CD14-positive monocyte (primary cell): ENCODE data around the gene PTPN14. TPM values are rescaled to one million over a fixed set of nuclear protein-coding genes. Genes with fewer than 3 reads are reported as not detected.
A peak's percentile ranks its signal among the peaks of the same experiment; 100 is the strongest.

Experiments used
- DNase-seq, 3 donors: peaks; one replicate each; pipeline ENCODE4 v3.0.0-alpha.2; 2011 to 2022
- H2AFZ ChIP-seq: 2 replicates; pipeline ENCODE4 v1.6.0; 2012; ENCODE audit warnings: mild to moderate bottlenecking, low read depth, low read length, inconsistent platforms; ENCODE audit not compliant: insufficient read depth, poor library complexity, severe bottlenecking
- H3K27ac ChIP-seq, 2 donors: 1 replicate in 1 of 2; 2 replicates in 1 of 2; pipeline ENCODE4 v1.5.1; 2012 to 2013; ENCODE audit warnings: low read length in 2 of 2, control low read depth in 1 of 2, inconsistent platforms in 1 of 2, low read depth in 1 of 2, mild to moderate bottlenecking in 1 of 2
- H3K27me3 ChIP-seq, 2 donors: one replicate each; pipeline versions ENCODE4 v1.6.0 to v1.6.1; 2011 to 2013; ENCODE audit warnings: low read length in 2 of 2; ENCODE audit not compliant: control insufficient read depth in 2 of 2, insufficient read depth in 2 of 2
- H3K36me3 ChIP-seq, 2 donors: replicated peaks in 1 of 2; 1 replicate in 1 of 2; 2 replicates in 1 of 2; pipeline versions ENCODE4 v1.5.1 to v1.6.1; 2012 to 2013; ENCODE audit warnings: low read length in 2 of 2, control low read depth in 1 of 2, inconsistent platforms in 1 of 2, mild to moderate bottlenecking in 1 of 2; ENCODE audit not compliant: insufficient read depth in 2 of 2, control insufficient read depth in 1 of 2
- H3K4me1 ChIP-seq, 2 donors: 1 replicate in 1 of 2; 2 replicates in 1 of 2; pipeline versions ENCODE4 v1.5.1 to v1.6.1; 2012 to 2013; ENCODE audit warnings: low read length in 2 of 2, control low read depth in 1 of 2, inconsistent platforms in 1 of 2, mild to moderate bottlenecking in 1 of 2, moderate library complexity in 1 of 2; ENCODE audit not compliant: insufficient read depth in 2 of 2, control insufficient read depth in 1 of 2
- H3K4me2 ChIP-seq: replicated peaks from 2 replicates; pipeline ENCODE3; 2012; ENCODE audit warnings: low read length, moderate library complexity, mild to moderate bottlenecking; ENCODE audit not compliant: poor library complexity, severe bottlenecking; ENCODE audit errors: extremely low read depth
- H3K4me3 ChIP-seq, 3 experiments: fragments of 200-600 bp in 1 of 3; sonication (generic) in 1 of 3; replicated peaks in 1 of 3; 1 replicate in 2 of 3; 2 replicates in 1 of 3; pipeline ENCODE4 v1.5.1; 2011 to 2013; ENCODE audit warnings: low read length in 3 of 3, mild to moderate bottlenecking in 3 of 3, control low read depth in 2 of 3, low read depth in 2 of 3, inconsistent platforms in 1 of 3, moderate library complexity in 1 of 3
- H3K79me2 ChIP-seq: 2 replicates; pipeline ENCODE4 v1.6.0; 2012; ENCODE audit warnings: mild to moderate bottlenecking, control low read depth, inconsistent platforms, low read length, moderate library complexity; ENCODE audit not compliant: insufficient read depth
- H3K9ac ChIP-seq: 2 replicates; pipeline ENCODE4 v1.6.0; 2017; ENCODE audit warnings: low read length, mild to moderate bottlenecking; ENCODE audit not compliant: insufficient read depth, poor library complexity, severe bottlenecking
- H3K9me3 ChIP-seq, 2 donors: replicated peaks in 1 of 2; 1 replicate in 1 of 2; 2 replicates in 1 of 2; pipeline versions ENCODE4 v1.5.1 to v1.6.1; 2012 to 2013; ENCODE audit warnings: low read length in 2 of 2, control low read depth in 1 of 2; ENCODE audit not compliant: control insufficient read depth in 1 of 2, insufficient read depth in 1 of 2
- H4K20me1 ChIP-seq: 2 replicates; pipeline ENCODE4 v1.6.0; 2012; ENCODE audit warnings: mild to moderate bottlenecking, low read length, control low read depth, moderate library complexity; ENCODE audit not compliant: insufficient read depth
- H3K27ac Mint-ChIP-seq, 7 donors: one replicate each; pipeline ENCODE4 v1.8.0; 2020; ENCODE audit warnings: mild to moderate bottlenecking in 7 of 7, mixed read lengths in 7 of 7, moderate library complexity in 6 of 7, inconsistent platforms in 2 of 7
- H3K27me3 Mint-ChIP-seq, 3 donors: one replicate each; pipeline ENCODE4 v1.8.0; 2021 to 2022; ENCODE audit warnings: low read depth in 3 of 3, mild to moderate bottlenecking in 3 of 3, mixed read lengths in 3 of 3, moderate library complexity in 3 of 3, inconsistent platforms in 1 of 3
- H3K36me3 Mint-ChIP-seq, 2 donors: one replicate each; pipeline ENCODE4 v1.8.0; 2020; ENCODE audit warnings: mixed read lengths in 2 of 2, inconsistent platforms in 1 of 2, mild to moderate bottlenecking in 1 of 2
- H3K4me1 Mint-ChIP-seq: one replicate; pipeline ENCODE4 v1.8.0; 2020; ENCODE audit warnings: mild to moderate bottlenecking, mixed read lengths
- H3K4me3 Mint-ChIP-seq, 2 donors: one replicate each; pipeline ENCODE4 v1.8.0; 2020; ENCODE audit warnings: mild to moderate bottlenecking in 2 of 2, mixed read lengths in 2 of 2, moderate library complexity in 1 of 2
- H3K9me3 Mint-ChIP-seq, 7 donors: one replicate each; pipeline ENCODE4 v1.8.0; 2020 to 2022; ENCODE audit warnings: mixed read lengths in 7 of 7, mild to moderate bottlenecking in 6 of 7, moderate library complexity in 6 of 7, inconsistent platforms in 2 of 7
- CTCF ChIP-seq: fragments of 200-600 bp; IDR thresholded peaks from one replicate; pipeline ENCODE4 v1.8.0; 2022; ENCODE audit warnings: antibody characterized with exemption, mild to moderate bottlenecking
- WGBS: methylation state at CpG from one replicate; pipeline ENCODE4 v1.1.5; 2013; ENCODE audit warnings: missing lambda C conversion rate; ENCODE audit not compliant: insufficient coverage; 5-methylcytosine and 5-hydroxymethylcytosine counted together
- intact Hi-C, 2 donors: fragments of 100-400 bp; cut with micrococcal nuclease; formaldehyde crosslinking; loops; one replicate each; pipeline versions ENCODE4 v1.15.0 to v1.15.1; 2023
- polyA plus RNA-seq, 3 donors: library from polyadenylated mRNA; depleted of rRNA in 1 of 3; unstranded in 2 of 3; stranded (reverse) in 1 of 3; fragments of 300-500 nt in 2 of 3; fragments of >200 nt in 1 of 3; fragmentation: Illumina TruSeq in 2 of 3; gene quantifications; 1 replicate in 2 of 3; 2 replicates in 1 of 3; pipeline ENCODE4 v1.2.3, GENCODE V29; 2012 to 2021

The PTPN14 gene
- polyA plus RNA-seq, 3 donors: 0.01 TPM; not detected in 1

GRCh38 chr1:214552174-214552608 lies 789 bp upstream of the PTPN14 start:
- Histone ChIP-seq H4K20me1 (no peaks in the 10 kb centered on the region), H3K4me3 (peak overlapping the region in 1 of 3 experiments; percentile 67), H3K27ac (no peak overlapping the region), H3K4me1 (peaks cover 7 to 8% of the 10 kb centered on the region in 2 donors), H2AFZ (peak overlapping the region; percentile 67), H3K79me2 (no peaks in the 10 kb centered on the region), H3K9me3 (no peaks in the 10 kb centered on the region), H3K9ac (no peak overlapping the region), H3K27me3 (peaks cover 36 to 57% of the 10 kb centered on the region in 2 donors), H3K36me3 (no peaks in the 10 kb centered on the region), H3K4me2 (peak overlapping the region; percentile 68)
- Mint-ChIP-seq H3K36me3 (peaks cover 0 to 4% of the 10 kb centered on the region in 2 donors), H3K9me3 (peaks cover 0 to 15% (median 2%) of the 10 kb centered on the region in 7 donors), H3K4me3 (peak overlapping the region; percentile 70 to 86), H3K27me3 (peaks cover 53 to 62% (median 61%) of the 10 kb centered on the region in 3 donors), H3K27ac (no peak overlapping the region), H3K4me1 (peaks cover 13% of the 10 kb centered on the region)
- intact Hi-C loops: no loop called here
- DNase-seq: no peak
- WGBS: 5% methylated on average over 7 of the region's 15 CpGs
- no peak for TF ChIP-seq CTCF

- H2AFZ ChIP-seq: peak overlapping the region; percentile 67
- Mint-ChIP-seq H3K36me3 (peaks cover 0 to 4% of the 10 kb centered on the region in 2 donors), H3K9me3 (peaks cover 0 to 15% (median 2%) of the 10 kb centered on the region in 7 donors), H3K4me1 (peaks cover 13% of the 10 kb centered on the region), H3K27me3 (peaks cover 52 to 63% (median 61%) of the 10 kb centered on the region in 3 donors), H3K27ac (peak overlapping the region in 1 of 7 donors; percentile 35), H3K4me3 (peak overlapping the region; percentile 80 to 85)
- H3K4me2 ChIP-seq: peak overlapping the region; percentile 68
- WGBS: under 1% methylated on average over 50 of the region's 57 CpGs
- no peaks in the 10 kb centered on the region for H3K9me3 ChIP-seq
- no peak overlapping the region for H3K9ac ChIP-seq
- no peaks in the 10 kb centered on the region for H4K20me1 ChIP-seq
- intact Hi-C loops: no loop called here
- DNase-seq: no peak
- peaks cover 7 to 8% of the 10 kb centered on the region in 2 donors for H3K4me1 ChIP-seq
- peaks cover 36 to 57% of the 10 kb centered on the region in 2 donors for H3K27me3 ChIP-seq
- no peaks in the 10 kb centered on the region for H3K36me3 ChIP-seq
- peak overlapping the region in 1 of 3 experiments; percentile 67 for H3K4me3 ChIP-seq
- no peak for TF ChIP-seq CTCF
- no peaks in the 10 kb centered on the region for H3K79me2 ChIP-seq
- H3K27ac ChIP-seq: no peak overlapping the region
These were observed 456 bp downstream of the PTPN14 start for GRCh38 chr1:214550857-214551435.
